HG03135 (cell line): ENCODE measurements around the gene FHIP1A.

ENCODE experiments used
- ATAC-seq: cut with Tn5 transposase; IDR thresholded peaks from one replicate; pipeline ENCODE4 v1.9.1; 2021; ENCODE audit warnings: mild to moderate bottlenecking, moderate library complexity; ENCODE audit not compliant: unreplicated experiment

Gene FHIP1A

DNA sequence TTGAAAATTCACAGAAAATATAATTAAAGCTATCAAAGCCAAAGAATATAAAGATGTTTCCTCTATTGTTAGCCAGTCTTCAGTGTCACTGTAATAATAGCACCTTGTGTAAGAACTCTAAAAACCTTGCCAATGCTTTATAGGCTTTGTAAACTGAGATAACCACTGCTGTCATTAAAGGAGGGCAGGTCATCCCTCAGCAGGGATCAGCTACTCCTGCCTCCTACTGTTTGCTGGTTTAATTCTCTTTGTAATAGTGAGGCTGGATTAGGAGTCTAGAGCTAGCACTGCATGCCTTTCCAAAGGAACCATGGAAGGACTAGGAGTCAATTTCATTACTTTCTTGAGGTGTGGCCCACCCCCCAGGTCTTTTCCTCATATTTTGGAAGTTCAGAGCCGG is 46.2 kb downstream of the FHIP1A start:
- no peak for ATAC-seq

DNA sequence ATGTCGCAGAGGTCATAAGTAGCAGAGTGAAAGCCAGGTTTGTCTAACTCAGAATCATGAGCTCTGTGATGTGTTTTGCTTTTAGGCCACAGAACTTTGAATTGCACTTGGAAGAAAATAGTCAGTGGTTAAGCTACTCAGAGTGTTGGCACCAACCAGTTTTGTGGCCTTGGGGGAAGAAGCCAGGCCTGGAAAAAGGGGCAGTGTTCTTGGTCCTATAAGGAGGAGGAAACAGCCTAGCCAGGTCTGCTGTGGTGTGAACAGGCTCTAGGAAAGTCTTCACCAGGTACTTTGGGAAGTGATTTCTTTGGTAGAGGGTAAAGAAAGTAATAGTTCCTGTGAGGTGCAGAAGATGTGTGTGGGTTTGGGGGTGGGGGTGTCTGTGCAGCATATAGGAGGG is 49.2 kb downstream of the FHIP1A start:
- no peak for ATAC-seq
